Endodermal cell (in vitro differentiated cells): ENCODE data around the gene NMT2. TPM values are rescaled to one million over a fixed set of nuclear protein-coding genes. Genes with fewer than 3 reads are reported as not detected.
A peak's percentile ranks its signal among the peaks of the same experiment; 100 is the strongest.

ENCODE experiments used
- DNase-seq: peaks from one replicate; pipeline ENCODE4 v3.0.0-alpha.2; 2017
- H3K27ac ChIP-seq: 2 replicates; pipeline ENCODE4 v1.5.1; 2013; ENCODE audit warnings: mild to moderate bottlenecking, low read depth, low read length, moderate library complexity
- H3K27me3 ChIP-seq: 2 replicates; pipeline ENCODE4 v1.6.1; 2013; ENCODE audit warnings: mild to moderate bottlenecking, low read length, moderate library complexity; ENCODE audit not compliant: insufficient read depth, control insufficient read depth, poor library complexity, severe bottlenecking
- H3K36me3 ChIP-seq: 2 replicates; pipeline ENCODE4 v1.7.0; 2013; ENCODE audit warnings: mild to moderate bottlenecking, low read length, moderate library complexity; ENCODE audit not compliant: control insufficient read depth, insufficient read depth
- H3K4me1 ChIP-seq: one replicate; pipeline ENCODE4 v1.7.0; 2013; ENCODE audit warnings: low read length; ENCODE audit not compliant: control insufficient read depth, insufficient read depth
- H3K4me3 ChIP-seq: 2 replicates; pipeline ENCODE4 v1.5.1; 2013; ENCODE audit warnings: mild to moderate bottlenecking, low read length, moderate library complexity
- H3K9ac ChIP-seq: 2 replicates; pipeline ENCODE4 v1.6.1; 2013; ENCODE audit warnings: mild to moderate bottlenecking, low read length, moderate library complexity; ENCODE audit not compliant: poor library complexity, severe bottlenecking; ENCODE audit errors: extremely low read depth
- H3K9me3 ChIP-seq: 2 replicates; pipeline ENCODE4 v1.6.1; 2013; ENCODE audit warnings: mild to moderate bottlenecking, low read length, moderate library complexity; ENCODE audit not compliant: control insufficient read depth
- H3K27ac Mint-ChIP-seq: 2 replicates; pipeline ENCODE4 v1.8.0; 2020; ENCODE audit warnings: mixed read lengths
- H3K27me3 Mint-ChIP-seq: 2 replicates; pipeline ENCODE4 v1.8.0; 2021; ENCODE audit warnings: mild to moderate bottlenecking, mixed read lengths; ENCODE audit not compliant: insufficient read depth
- H3K36me3 Mint-ChIP-seq: 2 replicates; pipeline ENCODE4 v1.8.0; 2020; ENCODE audit warnings: low read depth, mixed read lengths
- H3K4me1 Mint-ChIP-seq: 2 replicates; pipeline ENCODE4 v1.8.0; 2020; ENCODE audit warnings: mixed read lengths
- H3K4me3 Mint-ChIP-seq: 2 replicates; pipeline ENCODE4 v1.8.0; 2020; ENCODE audit warnings: mild to moderate bottlenecking, moderate library complexity, mixed read lengths
- H3K9me3 Mint-ChIP-seq: 2 replicates; pipeline ENCODE4 v1.8.0; 2020; ENCODE audit warnings: mild to moderate bottlenecking, mixed read lengths
- CTCF ChIP-seq: fragments of 200-600 bp; sonication (generic); conservative IDR thresholded peaks from 2 replicates; pipeline ENCODE4 v1.5.0; 2021; ENCODE audit warnings: antibody characterized with exemption, mild to moderate bottlenecking
- WGBS, 2 experiments: methylation state at CpG; one replicate each; pipeline versions ENCODE4 v1.1.5 to v1.1.7; 2013; ENCODE audit warnings: missing lambda C conversion rate in 2 of 2, mixed read lengths in 1 of 2; ENCODE audit not compliant: insufficient coverage in 1 of 2, insufficient read length in 1 of 2; 5-methylcytosine and 5-hydroxymethylcytosine counted together
- total RNA-seq, 2 donors: library from RNA; stranded (reverse); fragmentation: NEBNext Ultra II Directional in 1 of 2; extraction: Animal tissue kit (Norgen Biotek cat#: 25700) in 1 of 2; gene quantifications; 2 replicates in 1 of 2; 3 replicates in 1 of 2; pipeline ENCODE4 v1.2.1, GENCODE V29; 2021

Gene NMT2
- total RNA-seq, 2 donors from 2014 or later: 21.7 to 21.9 TPM

- H3K27me3 ChIP-seq: no peaks in the 10 kb centered on the region
- no peaks in the 10 kb centered on the region for H3K4me1 ChIP-seq
- peak; percentile 99 for DNase-seq
- Mint-ChIP-seq H3K27me3 (peaks cover 6% of the 10 kb centered on the region), H3K4me3 (peak overlapping the region; percentile 66), H3K9me3 (no peaks in the 10 kb centered on the region), H3K36me3 (no peaks in the 10 kb centered on the region), H3K4me1 (peaks cover 16% of the 10 kb centered on the region), H3K27ac (no peak overlapping the region)
- H3K27ac ChIP-seq: no peak overlapping the region
- no peaks in the 10 kb centered on the region for H3K9me3 ChIP-seq
- H3K9ac ChIP-seq: no peak overlapping the region
- no peaks in the 10 kb centered on the region for H3K36me3 ChIP-seq
- TF ChIP-seq CTCF: no peak
- no peak overlapping the region for H3K4me3 ChIP-seq
- 19 to 52% methylated on average over 9 to 35 of the region's 44 CpGs for WGBS, 2 experiments
These were observed 477 bp upstream of the NMT2 start for GRCh38 chr10:15168786-15169554.

GRCh38 chr10:15167411-15168290 lies 842 bp downstream of the NMT2 start:
- Mint-ChIP-seq H3K4me1 (peaks cover 16% of the 10 kb centered on the region), H3K9me3 (no peaks in the 10 kb centered on the region), H3K36me3 (no peaks in the 10 kb centered on the region), H3K27me3 (peaks cover 6% of the 10 kb centered on the region), H3K4me3 (peak overlapping the region; percentile 66), H3K27ac (peak overlapping the region; percentile 37)
- Histone ChIP-seq H3K4me3 (peak overlapping the region; percentile 89), H3K27ac (no peak overlapping the region), H3K36me3 (no peaks in the 10 kb centered on the region), H3K9ac (peak overlapping the region; percentile 43), H3K4me1 (no peaks in the 10 kb centered on the region), H3K27me3 (no peaks in the 10 kb centered on the region), H3K9me3 (no peaks in the 10 kb centered on the region)
- WGBS, 2 experiments: 1 to 9% methylated on average over 14 to 54 of the region's 54 CpGs
- peak; percentile 92 for DNase-seq
- TF ChIP-seq CTCF: peak; percentile 80

GRCh38 chr10:15166325-15166724 lies 2.2 kb downstream of the NMT2 start:
- H3K4me3 ChIP-seq: peak overlapping the region; percentile 89
- H3K4me1 Mint-ChIP-seq: peaks cover 16% of the 10 kb centered on the region

More at GRCh38 chr10:15166325-15166724, 2.2 kb downstream of the NMT2 start:
- Histone ChIP-seq H3K27me3 (no peaks in the 10 kb centered on the region), H3K36me3 (no peaks in the 10 kb centered on the region), H3K9me3 (no peaks in the 10 kb centered on the region), H3K27ac (no peak overlapping the region), H3K4me1 (no peaks in the 10 kb centered on the region), H3K9ac (no peak overlapping the region)
- Mint-ChIP-seq H3K9me3 (no peaks in the 10 kb centered on the region), H3K27ac (no peak overlapping the region), H3K36me3 (no peaks in the 10 kb centered on the region), H3K4me3 (peak overlapping the region; percentile 66), H3K27me3 (peaks cover 6% of the 10 kb centered on the region)
- TF ChIP-seq CTCF: no peak
- 88 to 91% methylated on average over 1 to 2 of the region's 2 CpGs for WGBS, 2 experiments
- no peak for DNase-seq
